GM21381 (cell line): ENCODE measurements around the gene NLGN1.

ENCODE experiments used
- ATAC-seq: cut with Tn5 transposase; IDR thresholded peaks from one replicate; pipeline ENCODE4 v1.9.1; 2021; ENCODE audit warnings: mild to moderate bottlenecking, moderate library complexity; ENCODE audit not compliant: unreplicated experiment

Gene NLGN1

GRCh38 chr3:173945170-173945569 lies 547.6 kb downstream of the NLGN1 start:
- ATAC-seq = no peak

- no peak for ATAC-seq
These were observed 548.3 kb downstream of the NLGN1 start for GRCh38 chr3:173945806-173946205.

GRCh38 chr3:173954647-173955046 lies 557.1 kb downstream of the NLGN1 start:
- no peak for ATAC-seq

GRCh38 chr3:173957646-173958045 lies 560.1 kb downstream of the NLGN1 start:
- no peak for ATAC-seq

- ATAC-seq = no peak
These were observed 561.3 kb downstream of the NLGN1 start for GRCh38 chr3:173958805-173959204.

GRCh38 chr3:173970281-173970680 lies 572.7 kb downstream of the NLGN1 start:
- no peak for ATAC-seq

- ATAC-seq = no peak
These were observed 578.7 kb downstream of the NLGN1 start for GRCh38 chr3:173976281-173976680.

GRCh38 chr3:173977747-173978146 lies 580.2 kb downstream of the NLGN1 start:
- no peak for ATAC-seq

- ATAC-seq = no peak
These were observed 585.8 kb downstream of the NLGN1 start for GRCh38 chr3:173983343-173983742.

- ATAC-seq = no peak
These were observed 589.4 kb downstream of the NLGN1 start for GRCh38 chr3:173986861-173987410.

- ATAC-seq = no peak
These were observed 591.4 kb downstream of the NLGN1 start for GRCh38 chr3:173988909-173989308.

GRCh38 chr3:173992416-173992815 lies 594.9 kb downstream of the NLGN1 start:
- ATAC-seq = no peak

- ATAC-seq = no peak
These were observed 595.8 kb downstream of the NLGN1 start for GRCh38 chr3:173993299-173993698.

- no peak for ATAC-seq
These were observed 603.1 kb downstream of the NLGN1 start for GRCh38 chr3:174000675-174001074.

- ATAC-seq = no peak
These were observed 605.0 kb downstream of the NLGN1 start for GRCh38 chr3:174002543-174002942.

- ATAC-seq = no peak
These were observed 613.4 kb downstream of the NLGN1 start for GRCh38 chr3:174010907-174011306.

- no peak for ATAC-seq
These were observed 618.6 kb downstream of the NLGN1 start for GRCh38 chr3:174016186-174016585.

- ATAC-seq = no peak
These were observed 622.6 kb downstream of the NLGN1 start for GRCh38 chr3:174020156-174020555.

- no peak for ATAC-seq
These were observed 625.9 kb downstream of the NLGN1 start for GRCh38 chr3:174023421-174023820.

GRCh38 chr3:174028673-174029072 lies 631.1 kb downstream of the NLGN1 start:
- ATAC-seq = no peak

- no peak for ATAC-seq
These were observed 637.9 kb downstream of the NLGN1 start for GRCh38 chr3:174035328-174035886.

- ATAC-seq = no peak
These were observed 648.8 kb downstream of the NLGN1 start for GRCh38 chr3:174046311-174046710.

GRCh38 chr3:174049472-174049871 lies 651.9 kb downstream of the NLGN1 start:
- ATAC-seq = no peak
